Glutamatergic neuron (in vitro differentiated cells): ENCODE results near the gene EEF2K. TPM values are rescaled to one million over a fixed set of nuclear protein-coding genes. Genes with fewer than 3 reads are reported as not detected.

Source experiments
- DNase-seq: peaks from one replicate; pipeline ENCODE4 v3.0.0; 2022
- H3K27ac Mint-ChIP-seq: one replicate; pipeline ENCODE4 v1.8.0; 2020; ENCODE audit warnings: mild to moderate bottlenecking, mixed read lengths, inconsistent platforms; ENCODE audit not compliant: unreplicated experiment
- H3K27me3 Mint-ChIP-seq: one replicate; pipeline ENCODE4 v1.8.0; 2020; ENCODE audit warnings: mild to moderate bottlenecking, moderate library complexity, mixed read lengths, inconsistent platforms; ENCODE audit not compliant: unreplicated experiment
- H3K36me3 Mint-ChIP-seq: one replicate; pipeline ENCODE4 v1.8.0; 2020; ENCODE audit warnings: mild to moderate bottlenecking, mixed read lengths, inconsistent platforms; ENCODE audit not compliant: unreplicated experiment
- H3K4me1 Mint-ChIP-seq: one replicate; pipeline ENCODE4 v1.8.0; 2020; ENCODE audit warnings: mild to moderate bottlenecking, low read depth, mixed read lengths, inconsistent platforms; ENCODE audit not compliant: unreplicated experiment
- H3K4me3 Mint-ChIP-seq: one replicate; pipeline ENCODE4 v1.8.0; 2020; ENCODE audit warnings: mild to moderate bottlenecking, mixed read lengths, inconsistent platforms; ENCODE audit not compliant: unreplicated experiment
- H3K9me3 Mint-ChIP-seq: one replicate; pipeline ENCODE4 v1.8.0; 2020; ENCODE audit warnings: mild to moderate bottlenecking, moderate library complexity, mixed read lengths, inconsistent platforms; ENCODE audit not compliant: unreplicated experiment
- CTCF ChIP-seq: fragments of 200-600 bp; sonication (generic); IDR thresholded peaks from one replicate; pipeline ENCODE4 v1.5.0; 2021; ENCODE audit not compliant: partially characterized antibody, unreplicated experiment
- total RNA-seq: library from RNA; stranded (reverse); fragmentation: NEBNext Ultra II Directional; extraction: Animal tissue kit (Norgen Biotek cat#: 25700); gene quantifications from one replicate; pipeline ENCODE4 v1.2.1, GENCODE V29; 2021; ENCODE audit not compliant: unreplicated experiment

Gene EEF2K
- total RNA-seq, 1 donor from 2014 or later: 40.2 TPM

- no peak overlapping the region for H3K27ac Mint-ChIP-seq
- peaks cover 12% of the 10 kb centered on the region for H3K4me1 Mint-ChIP-seq
These were observed 111.0 kb downstream of the EEF2K start for GRCh38 chr16:22317001-22317530.

GRCh38 chr16:22317625-22318024 is 111.5 kb downstream of the EEF2K start:
- TF ChIP-seq CTCF: no peak
- H3K36me3 Mint-ChIP-seq: no peaks in the 10 kb centered on the region
- DNase-seq: no peak
- no peak overlapping the region for H3K4me3 Mint-ChIP-seq
- H3K9me3 Mint-ChIP-seq: peaks cover 4% of the 10 kb centered on the region
- peaks cover 2% of the 10 kb centered on the region for H3K27me3 Mint-ChIP-seq
- no peak overlapping the region for H3K27ac Mint-ChIP-seq
- peaks cover 12% of the 10 kb centered on the region for H3K4me1 Mint-ChIP-seq

More at GRCh38 chr16:22317001-22317530, 111.0 kb downstream of the EEF2K start:
- TF ChIP-seq CTCF: no peak
- Mint-ChIP-seq H3K36me3 (no peaks in the 10 kb centered on the region), H3K27me3 (no peaks in the 10 kb centered on the region), H3K9me3 (peaks cover 4% of the 10 kb centered on the region), H3K4me3 (no peak overlapping the region)
- DNase-seq: no peak

- peak; percentile 68 for DNase-seq
- Mint-ChIP-seq H3K9me3 (peaks cover 2% of the 10 kb centered on the region), H3K27me3 (peaks cover 2% of the 10 kb centered on the region), H3K4me3 (no peak overlapping the region), H3K36me3 (no peaks in the 10 kb centered on the region), H3K4me1 (peaks cover 12% of the 10 kb centered on the region), H3K27ac (no peak overlapping the region)
- TF ChIP-seq CTCF: peak; percentile 70
These were observed 112.7 kb downstream of the EEF2K start for GRCh38 chr16:22318690-22319358.

GRCh38 chr16:22320572-22321339 is 114.7 kb downstream of the EEF2K start:
- H3K4me3 Mint-ChIP-seq: no peak overlapping the region
- peak overlapping the region; percentile 76 for H3K27ac Mint-ChIP-seq
- TF ChIP-seq CTCF: no peak
- H3K36me3 Mint-ChIP-seq: no peaks in the 10 kb centered on the region
- peaks cover 2% of the 10 kb centered on the region for H3K9me3 Mint-ChIP-seq
- no peak for DNase-seq
- peaks cover 12% of the 10 kb centered on the region for H3K4me1 Mint-ChIP-seq
- peaks cover 2% of the 10 kb centered on the region for H3K27me3 Mint-ChIP-seq
